HG03103 (cell line): ENCODE results near the gene PML.
"Not testable (repeated sequence)": the region's sequence is repeated elsewhere in the genome, so short reads cannot be mapped to it uniquely, and the experiment has no call there.

ENCODE experiments used
- ATAC-seq: cut with Tn5 transposase; IDR thresholded peaks from one replicate; pipeline ENCODE4 v1.9.1; 2021; ENCODE audit warnings: low read depth; ENCODE audit not compliant: unreplicated experiment

The PML gene

DNA sequence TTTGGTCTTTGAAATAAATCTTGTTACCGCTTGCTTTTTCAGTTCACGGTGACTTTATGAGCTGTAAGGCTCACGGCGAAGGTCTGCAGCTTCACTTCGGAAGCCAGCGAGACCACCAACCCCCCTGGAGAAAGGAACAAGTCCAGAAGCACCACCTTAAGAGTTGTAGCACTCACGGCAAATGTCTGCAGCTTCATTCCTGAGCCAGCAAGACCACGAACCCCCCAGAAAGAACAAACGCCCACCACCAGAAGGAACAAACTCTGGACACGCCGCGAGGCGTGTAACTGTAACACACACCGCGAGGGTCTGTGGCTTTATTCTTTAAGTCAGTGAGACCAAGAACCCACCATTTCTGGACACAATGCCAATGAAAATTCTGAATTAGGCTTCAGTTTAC, 59.0 kb downstream of the PML start:
- no peak for ATAC-seq

GRCh38 chr15:74053941-74054529, 59.5 kb downstream of the PML start:
- ATAC-seq: no peak

GRCh38 chr15:74055804-74056203, 61.3 kb downstream of the PML start:
- no peak for ATAC-seq

DNA sequence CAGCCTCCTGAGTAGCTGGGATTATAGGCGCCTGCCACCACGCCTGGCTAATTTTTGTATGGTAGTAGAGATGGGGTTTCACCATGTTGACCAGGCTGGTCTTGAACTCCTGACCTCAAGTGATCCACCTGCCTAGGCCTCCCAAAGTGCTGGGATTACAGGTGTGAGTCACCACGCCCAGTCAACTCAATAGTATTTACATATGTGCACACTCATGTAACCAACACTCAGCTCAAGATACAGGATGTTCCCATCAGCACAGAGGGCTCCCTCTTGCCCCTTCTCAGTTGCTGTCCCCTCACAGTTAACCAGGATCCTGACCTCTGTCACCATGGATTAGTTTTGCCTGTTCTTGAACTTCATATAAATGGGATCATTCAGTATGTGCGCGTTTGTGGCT, 61.8 kb downstream of the PML start:
- ATAC-seq: not testable (repeated sequence)

GRCh38 chr15:74059050-74059833, 64.7 kb downstream of the PML start:
- not testable (repeated sequence) for ATAC-seq

DNA sequence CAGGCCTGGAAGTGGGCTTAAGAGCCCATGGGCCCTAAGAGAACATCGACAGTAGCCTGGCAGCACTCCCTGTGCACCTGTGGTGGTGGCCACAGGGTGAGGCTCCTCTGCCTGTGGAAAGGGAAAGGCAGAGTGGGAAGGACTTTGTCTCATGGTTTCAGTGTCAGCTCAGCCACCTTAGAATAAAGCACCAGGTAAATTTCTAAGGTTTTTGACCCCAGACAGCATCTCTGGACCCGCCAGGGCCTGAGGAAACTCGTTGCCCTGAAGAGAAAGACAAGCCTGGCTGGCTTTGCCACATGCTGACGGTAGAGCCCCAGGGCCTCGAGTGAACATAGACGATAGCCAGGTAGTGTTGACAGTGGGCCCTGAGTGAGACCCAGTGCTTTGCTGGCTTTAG, 65.7 kb downstream of the PML start:
- no peak for ATAC-seq

DNA sequence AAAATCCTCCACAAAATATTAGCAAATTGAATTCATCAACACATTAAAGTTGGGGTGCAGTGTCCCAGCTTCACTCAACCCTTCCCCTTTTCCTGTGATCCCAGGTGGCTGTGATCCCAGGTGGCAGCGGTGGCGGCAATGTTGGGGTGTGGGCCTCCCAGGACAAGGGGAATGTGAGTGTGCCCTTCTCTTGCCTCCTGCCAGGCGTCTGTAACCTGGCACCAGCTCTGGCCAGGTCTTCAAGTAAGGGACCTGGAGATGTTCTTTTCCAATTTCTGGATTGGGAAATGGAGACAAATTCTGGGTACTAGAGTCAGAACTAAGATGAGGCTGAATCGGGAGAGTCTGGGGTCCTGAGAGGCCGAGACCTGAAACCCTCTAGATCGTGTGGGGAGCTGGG, 67.7 kb downstream of the PML start:
- no peak for ATAC-seq

GRCh38 chr15:74062671-74063070, 68.2 kb downstream of the PML start:
- ATAC-seq: no peak

GRCh38 chr15:74063425-74064146, 69.1 kb downstream of the PML start:
- not testable (repeated sequence) for ATAC-seq

DNA sequence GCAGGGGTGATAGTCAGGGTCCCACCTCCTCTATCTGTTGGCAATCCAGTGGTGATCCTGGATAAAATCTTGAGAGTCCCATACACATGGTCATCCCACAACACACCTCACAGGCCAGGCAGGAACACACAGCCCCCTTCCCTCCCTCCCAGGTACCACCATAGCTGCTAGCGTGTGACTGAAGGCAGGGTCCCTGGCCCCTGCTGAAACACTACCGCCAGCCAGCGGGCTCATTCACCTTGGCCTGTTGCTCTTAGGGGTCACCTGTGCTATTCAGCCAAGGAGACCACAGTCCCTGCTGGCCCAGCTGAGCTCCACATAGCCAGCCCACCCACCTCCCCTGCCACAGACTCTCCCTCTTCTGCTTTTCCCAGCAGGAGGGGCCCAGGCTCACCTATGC, 69.7 kb downstream of the PML start:
- not testable (repeated sequence) for ATAC-seq

DNA sequence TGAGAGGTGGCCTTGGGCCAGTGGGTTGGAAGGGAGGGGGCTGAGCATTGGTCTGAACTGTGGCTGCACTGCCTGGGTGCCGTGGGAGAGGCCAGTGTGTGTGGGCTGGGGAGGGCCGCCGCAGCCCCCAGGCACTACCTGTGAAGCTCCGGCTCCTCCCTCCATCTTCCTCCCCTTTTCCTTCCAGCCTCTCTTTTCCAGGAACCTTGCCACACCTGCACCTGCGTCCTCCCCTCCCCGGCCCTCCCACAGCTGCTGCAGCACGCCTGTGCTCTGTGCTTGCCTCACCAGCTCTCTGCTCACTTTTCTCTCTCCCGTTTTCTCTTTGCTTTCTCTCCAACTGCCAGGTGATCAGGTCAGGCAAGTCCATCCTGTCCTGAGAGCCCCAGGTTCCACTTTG, 70.3 kb downstream of the PML start:
- ATAC-seq: not testable (repeated sequence)

DNA sequence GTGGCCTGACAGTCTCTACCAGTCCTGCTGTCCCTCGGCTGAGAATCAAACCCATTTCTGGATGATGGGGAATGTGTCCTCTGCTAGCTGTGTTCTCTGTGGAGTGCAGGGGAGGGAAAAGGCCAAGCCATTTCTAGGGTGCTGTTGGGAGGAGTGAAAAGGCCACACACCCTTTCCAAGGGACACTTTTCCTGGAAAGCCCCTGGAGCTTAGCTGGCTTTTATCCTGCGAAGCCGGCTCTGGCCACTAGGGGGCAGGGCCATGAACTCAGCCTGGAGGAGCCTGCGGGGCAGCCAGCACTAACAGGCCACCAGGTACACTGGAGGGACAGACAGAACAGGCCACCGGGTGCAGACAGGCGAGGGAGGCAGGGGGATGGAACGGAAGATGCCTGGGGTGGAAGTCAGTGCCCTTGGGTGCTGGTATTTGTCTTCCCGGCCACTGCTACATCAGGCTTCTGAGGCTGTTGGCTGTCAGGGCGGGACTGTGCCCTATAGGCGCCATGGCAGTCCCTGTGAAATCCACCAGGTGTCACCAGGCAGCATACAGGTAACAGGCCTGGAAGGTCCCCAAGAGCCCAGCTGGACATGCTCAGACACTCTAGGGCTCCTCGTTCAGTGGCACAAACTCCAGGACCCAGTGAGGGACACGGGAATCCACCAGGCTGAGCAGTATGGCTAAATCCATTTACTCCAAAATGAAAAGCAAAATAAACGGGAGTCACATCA, 71.3 kb downstream of the PML start:
- not testable (repeated sequence) for ATAC-seq

- not testable (repeated sequence) for ATAC-seq
Observed at GRCh38 chr15:74071645-74072044, 77.1 kb downstream of the PML start.

GRCh38 chr15:74072132-74072531, 77.6 kb downstream of the PML start:
- ATAC-seq: not testable (repeated sequence)

DNA sequence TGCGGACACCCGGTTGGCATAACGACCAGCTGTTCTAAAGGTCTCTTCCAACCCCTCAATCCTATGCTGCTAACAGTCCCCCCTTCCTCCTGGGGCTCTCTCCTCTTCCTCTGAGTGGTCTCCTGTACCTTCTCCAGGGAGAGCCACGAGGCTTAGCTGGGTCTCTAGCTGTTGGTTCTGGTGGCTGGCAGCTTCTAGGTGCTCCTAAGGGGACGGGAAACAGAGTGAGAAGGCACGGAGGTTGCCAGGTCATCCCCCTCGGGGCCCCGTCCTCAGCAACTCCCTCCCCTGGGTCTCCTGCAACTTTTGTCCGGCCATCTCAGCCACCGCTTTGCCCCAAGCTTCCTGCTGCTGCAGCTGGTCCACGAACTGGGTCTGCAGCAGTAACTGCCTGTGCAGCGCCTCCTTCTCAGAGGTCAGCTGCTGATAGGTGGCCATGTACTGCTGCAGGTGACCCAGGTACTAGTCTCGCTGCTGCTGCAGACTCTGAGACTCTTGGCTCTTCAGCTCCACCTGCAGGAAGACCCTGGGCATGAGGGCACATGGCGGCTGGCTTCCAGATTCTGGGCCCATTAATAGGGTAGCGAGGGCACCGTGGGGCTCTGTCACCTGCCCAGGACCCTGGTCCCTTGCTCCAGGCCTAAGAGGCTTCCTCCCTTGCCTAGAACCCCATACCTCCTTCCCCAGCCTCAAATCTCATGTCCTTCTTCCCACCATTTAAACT, 78.3 kb downstream of the PML start:
- not testable (repeated sequence) for ATAC-seq

GRCh38 chr15:74075781-74076180, 81.3 kb downstream of the PML start:
- not testable (repeated sequence) for ATAC-seq

GRCh38 chr15:74082450-74082849, 87.9 kb downstream of the PML start, which contains the start of gene GOLGA6A:
TSS of gene GOLGA6A (minus strand) at chr15:74082550. CDS start at chr15:74082509, 41 bp downstream.
- not testable (repeated sequence) for ATAC-seq

GRCh38 chr15:74094567-74094966, 100.1 kb downstream of the PML start:
- ATAC-seq: not testable (repeated sequence)

GRCh38 chr15:74095610-74096009, 101.1 kb downstream of the PML start:
- ATAC-seq: not testable (repeated sequence)
